Adipose tissue (tissue), 3 donors: Measurements from ENCODE around the gene RALGAPA2. TPM values are rescaled to one million over a fixed set of nuclear protein-coding genes. Genes with fewer than 3 reads are reported as not detected.

Source experiments
- H3K27ac ChIP-seq: one replicate; pipeline ENCODE4 v1.5.1; 2013; ENCODE audit warnings: low read depth, low read length
- WGBS, 3 donors: extraction: QIAGEN DNeasy Blood & Tissue Kit; methylation state at CpG; one replicate each; pipeline ENCODE4 v1.1.7; 2013; 5-methylcytosine and 5-hydroxymethylcytosine counted together
- polyA plus RNA-seq, 3 donors: library from polyadenylated mRNA; stranded (reverse); fragments of 200-250 nt; gene quantifications; one replicate each; pipeline ENCODE4 v1.2.3, GENCODE V29; 2013
- donor health status: healthy with polysubstance abuse.
- donor health status: Bipolar disorder and iron deficiency.
- donor health status: healthy.

Gene RALGAPA2
- polyA plus RNA-seq, 3 donors: 12.3 to 21.7 (median 12.6) TPM

DNA sequence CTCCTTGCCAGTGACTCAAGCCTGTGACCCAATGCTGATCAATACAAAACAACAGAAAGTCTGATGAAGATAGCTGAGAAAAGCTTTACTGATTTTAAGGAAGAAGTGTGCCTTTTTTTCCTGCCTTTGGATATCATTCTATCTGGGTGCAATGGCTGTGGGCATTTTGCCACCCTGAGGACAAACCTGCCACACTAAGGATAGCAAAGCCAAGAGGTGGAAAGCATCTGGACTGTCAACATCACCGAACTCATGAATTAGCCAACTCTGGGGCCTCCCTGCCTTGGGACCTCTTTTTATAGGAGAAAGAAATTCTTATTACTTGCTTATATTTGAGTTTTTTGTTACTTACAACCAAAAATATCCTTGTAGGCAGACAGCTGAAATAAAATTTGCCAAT lies 19.9 kb downstream of the RALGAPA2 start:
- WGBS, 3 donors: 89 to 95% (median 90%) methylated on average over 1 of the region's 1 CpG

DNA sequence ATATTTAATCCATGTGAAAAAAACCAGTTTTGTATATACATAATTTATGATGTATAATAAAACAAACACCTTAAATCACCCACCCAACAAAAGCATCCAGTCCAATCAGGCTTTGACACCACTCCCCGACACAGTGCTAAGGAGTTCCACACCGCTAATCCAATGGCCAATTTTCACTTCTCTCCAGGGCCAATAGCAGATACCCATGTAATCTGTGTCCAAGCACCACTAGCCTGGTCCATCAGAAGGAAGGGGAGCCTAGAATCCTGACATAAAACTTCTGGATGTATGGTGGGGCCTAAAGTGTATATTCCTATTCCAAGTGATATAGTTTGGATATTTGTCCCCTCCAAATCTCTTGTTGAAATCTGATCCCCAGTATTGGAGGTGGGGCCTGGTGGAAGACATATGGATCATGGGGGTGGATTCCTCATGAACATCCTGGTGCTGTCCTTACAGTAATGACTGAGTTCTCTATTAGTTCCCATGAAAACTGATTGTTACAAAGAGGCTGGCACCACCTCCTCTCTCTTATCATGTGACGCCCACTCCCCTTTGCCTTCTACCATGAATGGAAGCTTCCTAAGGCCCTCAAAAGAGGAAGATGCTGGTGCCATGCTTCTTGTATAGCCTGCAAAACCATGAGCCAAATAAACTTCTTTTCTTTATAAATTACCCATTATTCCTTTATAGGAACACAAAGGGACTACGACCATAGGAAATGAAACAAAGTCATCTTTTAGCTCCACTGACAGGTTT lies 20.8 kb downstream of the RALGAPA2 start:
- WGBS, 3 donors: 92 to 95% (median 93%) methylated on average over 4 of the region's 4 CpGs
- H3K27ac ChIP-seq: no peak overlapping the region

More for the DNA sequence above, 19.9 kb downstream of the RALGAPA2 start:
- no peak overlapping the region for H3K27ac ChIP-seq

GRCh38 chr20:20690676-20691476 lies 21.6 kb downstream of the RALGAPA2 start:
- WGBS, 3 donors: 60 to 87% (median 70%) methylated on average over 8 of the region's 8 CpGs
- no peak overlapping the region for H3K27ac ChIP-seq

GRCh38 chr20:20687319-20687718 lies 25.1 kb downstream of the RALGAPA2 start:
- WGBS, 3 donors: 67 to 94% (median 68%) methylated on average over 5 of the region's 5 CpGs

DNA sequence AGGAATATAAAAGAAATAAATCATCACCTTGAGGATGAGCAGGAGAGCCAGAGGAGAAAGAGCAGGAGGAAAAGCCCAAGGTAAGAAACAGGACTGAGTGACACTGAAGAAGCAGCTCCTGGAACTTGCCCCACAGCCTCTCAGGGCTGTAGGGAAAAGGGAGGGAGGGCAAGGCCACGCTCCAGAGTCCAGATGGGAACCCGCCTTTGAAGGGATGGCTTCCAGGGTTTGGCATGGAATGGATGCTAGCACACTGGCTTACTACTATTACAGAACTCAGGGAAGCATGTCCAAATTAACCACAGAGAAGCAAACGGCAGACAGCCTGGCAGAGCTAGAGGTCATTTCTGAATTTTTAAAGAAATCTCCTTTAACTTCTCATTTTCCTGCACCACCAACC lies 26.8 kb downstream of the RALGAPA2 start:
- 61 to 74% (median 66%) methylated on average over 3 of the region's 3 CpGs for WGBS, 3 donors
- no peak overlapping the region for H3K27ac ChIP-seq

More at GRCh38 chr20:20687319-20687718, 25.1 kb downstream of the RALGAPA2 start:
- no peak overlapping the region for H3K27ac ChIP-seq

DNA sequence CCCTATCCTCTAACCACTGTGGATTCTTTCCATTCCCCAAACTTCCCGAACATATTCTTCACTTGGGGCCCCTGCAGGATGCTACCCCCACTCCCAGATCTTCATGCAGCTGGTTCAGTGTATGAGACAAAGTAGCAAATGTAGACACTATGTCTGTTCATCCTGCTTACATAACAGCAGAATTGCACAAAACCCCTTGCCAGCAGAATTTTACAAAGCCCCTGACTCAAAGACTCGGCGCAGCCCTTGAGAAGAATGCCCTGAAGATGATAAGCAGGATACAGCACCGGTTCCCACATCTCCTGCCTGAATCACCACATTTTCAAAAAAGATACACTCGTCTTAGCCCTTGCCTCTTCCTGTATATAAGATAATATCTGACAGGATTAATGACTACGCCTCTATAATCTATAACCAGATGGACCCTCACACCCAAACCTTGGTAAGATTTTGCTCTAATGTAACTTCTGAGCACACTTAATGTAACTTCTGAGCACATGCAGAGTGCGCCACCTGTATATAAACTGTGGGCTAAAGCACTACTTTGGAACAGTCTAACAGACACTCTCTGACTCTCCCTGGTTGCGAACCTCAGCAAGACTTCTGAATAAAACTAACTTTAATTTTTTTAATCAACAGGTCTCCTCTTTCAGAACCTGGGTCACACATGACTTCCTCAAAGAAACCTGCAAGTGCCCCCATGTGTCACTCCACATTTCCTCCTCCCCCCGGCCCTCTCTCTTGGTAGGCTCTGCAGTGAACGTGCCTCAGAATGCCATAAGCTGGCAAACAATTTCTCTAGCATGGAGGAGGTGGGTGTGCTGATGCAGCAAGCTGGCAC lies 28.7 kb downstream of the RALGAPA2 start:
- 59 to 89% (median 69%) methylated on average over 10 of the region's 10 CpGs for WGBS, 3 donors
- H3K27ac ChIP-seq: no peak overlapping the region

DNA sequence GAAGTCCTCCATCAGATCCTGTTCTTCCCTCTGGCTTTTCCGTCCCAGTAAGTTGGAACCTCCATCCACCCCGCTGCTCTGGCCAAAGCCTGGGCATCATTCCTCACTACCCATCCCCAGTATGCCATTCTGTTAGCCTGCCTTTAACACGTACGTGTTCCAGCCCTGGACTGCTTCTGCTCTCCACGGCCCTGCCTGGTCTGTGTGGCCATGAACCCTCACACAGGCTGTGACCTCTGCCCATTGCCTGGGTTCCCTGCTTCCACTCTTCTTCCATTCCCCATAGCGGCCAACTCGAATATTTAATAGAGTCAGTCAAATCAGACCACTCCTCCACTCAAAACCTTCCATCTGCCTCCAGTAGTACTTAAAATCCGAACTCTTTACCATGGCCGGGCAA lies 29.4 kb downstream of the RALGAPA2 start:
- 91 to 93% (median 91%) methylated on average over 9 of the region's 9 CpGs for WGBS, 3 donors
- no peak overlapping the region for H3K27ac ChIP-seq

- no peak overlapping the region for H3K27ac ChIP-seq
- WGBS, 3 donors: 51 to 83% (median 54%) methylated on average over 7 of the region's 7 CpGs
Observed at GRCh38 chr20:20680991-20681508, 31.4 kb downstream of the RALGAPA2 start.

- no peak overlapping the region for H3K27ac ChIP-seq
- 78 to 92% (median 86%) methylated on average over 3 of the region's 3 CpGs for WGBS, 3 donors
Observed at GRCh38 chr20:20679316-20679715, 33.1 kb downstream of the RALGAPA2 start.

GRCh38 chr20:20677186-20677585 lies 35.3 kb downstream of the RALGAPA2 start:
- H3K27ac ChIP-seq: no peak overlapping the region
- 74 to 81% (median 76%) methylated on average over 3 of the region's 3 CpGs for WGBS, 3 donors

GRCh38 chr20:20668639-20669038 lies 43.8 kb downstream of the RALGAPA2 start:
- WGBS, 3 donors: 23 to 50% (median 38%) methylated on average over 1 of the region's 1 CpG
- H3K27ac ChIP-seq: no peak overlapping the region

GRCh38 chr20:20666359-20666758 lies 46.1 kb downstream of the RALGAPA2 start:
- 35 to 68% (median 42%) methylated on average over 5 of the region's 5 CpGs for WGBS, 3 donors

DNA sequence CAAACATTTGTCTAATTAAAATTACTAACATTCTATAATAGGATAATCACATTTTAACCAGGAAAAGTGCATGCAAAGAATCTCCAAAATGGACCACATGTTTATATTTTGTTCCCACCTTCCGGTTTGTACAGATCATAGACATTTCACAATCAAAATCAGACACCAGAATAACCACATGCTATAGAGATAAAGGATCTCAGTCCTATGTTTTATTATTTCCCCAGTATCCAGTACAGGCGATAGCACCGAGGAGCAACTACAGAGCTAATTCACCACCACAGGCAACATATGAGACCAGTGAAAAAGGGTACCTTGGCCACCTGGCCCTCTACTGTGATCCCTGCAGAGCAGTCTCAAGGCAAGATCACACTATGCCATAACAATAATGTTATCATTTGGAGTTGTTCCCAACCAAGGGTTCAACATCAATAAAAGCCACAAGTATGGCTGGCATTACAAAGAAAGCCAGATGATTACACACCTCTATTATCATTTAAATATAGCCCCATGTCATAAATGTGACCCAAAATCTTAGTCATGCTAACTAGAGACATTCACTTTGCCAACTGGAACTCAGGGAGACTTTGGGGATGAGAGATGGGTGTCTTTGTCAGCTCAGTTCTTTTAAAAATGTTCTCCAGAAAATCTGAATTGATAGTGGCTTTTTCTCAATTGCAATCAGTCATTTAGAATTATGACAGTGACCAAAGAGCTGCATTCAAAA lies 46.7 kb downstream of the RALGAPA2 start:
- no peak overlapping the region for H3K27ac ChIP-seq
- WGBS, 3 donors: 50 to 70% (median 51%) methylated on average over 3 of the region's 3 CpGs

More at GRCh38 chr20:20666359-20666758, 46.1 kb downstream of the RALGAPA2 start:
- no peak overlapping the region for H3K27ac ChIP-seq

- whole genome bisulfite sequencing, 3 donors: 41 to 51% (median 44%) methylated on average over 2 of the region's 2 CpGs
- no peak overlapping the region for H3K27ac ChIP-seq
Observed at GRCh38 chr20:20664795-20665589, 47.5 kb downstream of the RALGAPA2 start.

- H3K27ac ChIP-seq: no peak overlapping the region
- 74 to 90% (median 87%) methylated on average over 3 of the region's 3 CpGs for WGBS, 3 donors
Observed at GRCh38 chr20:20663841-20664240, 48.6 kb downstream of the RALGAPA2 start.

GRCh38 chr20:20658871-20659431 lies 53.5 kb downstream of the RALGAPA2 start:
- 70 to 79% (median 76%) methylated on average over 4 of the region's 4 CpGs for WGBS, 3 donors
- H3K27ac ChIP-seq: no peak overlapping the region

- no peak overlapping the region for H3K27ac ChIP-seq
Observed at GRCh38 chr20:20658123-20658522, 54.3 kb downstream of the RALGAPA2 start.
